ENCODE measurements around the gene AGXT2.

DNA sequence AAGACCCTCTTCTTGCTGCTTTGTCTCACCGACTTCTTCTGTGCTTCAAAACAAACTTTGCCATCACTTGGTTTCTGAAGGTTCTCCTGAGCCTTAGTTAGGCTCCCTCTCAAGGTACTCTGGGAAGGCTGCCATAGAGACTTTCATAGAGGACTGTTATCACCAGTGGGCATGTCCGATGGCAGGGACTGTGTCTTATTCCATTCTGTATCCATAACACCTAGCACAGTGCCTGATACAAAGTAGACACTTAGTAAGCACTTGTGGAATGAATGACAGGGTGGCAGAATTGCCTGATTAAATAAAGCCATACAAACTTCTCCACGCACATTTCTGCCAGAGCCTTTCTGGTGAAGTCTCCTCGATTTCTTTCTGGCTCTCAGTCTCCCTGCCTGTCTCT, 32.7 kb downstream of the AGXT2 start:
- TF ChIP-seq, protein P1, sequence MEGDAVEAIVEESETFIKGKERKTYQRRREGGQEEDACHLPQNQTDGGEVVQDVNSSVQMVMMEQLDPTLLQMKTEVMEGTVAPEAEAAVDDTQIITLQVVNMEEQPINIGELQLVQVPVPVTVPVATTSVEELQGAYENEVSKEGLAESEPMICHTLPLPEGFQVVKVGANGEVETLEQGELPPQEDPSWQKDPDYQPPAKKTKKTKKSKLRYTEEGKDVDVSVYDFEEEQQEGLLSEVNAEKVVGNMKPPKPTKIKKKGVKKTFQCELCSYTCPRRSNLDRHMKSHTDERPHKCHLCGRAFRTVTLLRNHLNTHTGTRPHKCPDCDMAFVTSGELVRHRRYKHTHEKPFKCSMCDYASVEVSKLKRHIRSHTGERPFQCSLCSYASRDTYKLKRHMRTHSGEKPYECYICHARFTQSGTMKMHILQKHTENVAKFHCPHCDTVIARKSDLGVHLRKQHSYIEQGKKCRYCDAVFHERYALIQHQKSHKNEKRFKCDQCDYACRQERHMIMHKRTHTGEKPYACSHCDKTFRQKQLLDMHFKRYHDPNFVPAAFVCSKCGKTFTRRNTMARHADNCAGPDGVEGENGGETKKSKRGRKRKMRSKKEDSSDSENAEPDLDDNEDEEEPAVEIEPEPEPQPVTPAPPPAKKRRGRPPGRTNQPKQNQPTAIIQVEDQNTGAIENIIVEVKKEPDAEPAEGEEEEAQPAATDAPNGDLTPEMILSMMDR (IDR thresholded peaks at IDR 0.05): no peak
- TF ChIP-seq POLR2A (IDR thresholded peaks at IDR 0.05): no peak

All from adrenal gland (tissue), 5 donors.